Adrenal gland (tissue), 12 donors: Measurements from ENCODE around the gene MIEN1. TPM values are rescaled to one million over a fixed set of nuclear protein-coding genes. Genes with fewer than 3 reads are reported as not detected.

Source experiments
- DNase-seq, 7 donors: peaks; one replicate each; pipeline ENCODE4 v3.0.0-alpha.2; 2019 to 2020
- H3K27ac ChIP-seq, 5 donors: fragments of 200-600 bp; sonication (generic) in 4 of 5; 1 replicate in 3 of 5; 2 replicates in 2 of 5; pipeline versions ENCODE4 v1.5.1 to v1.8.0; 2016 to 2020; ENCODE audit warnings: mild to moderate bottlenecking in 1 of 5
- H3K27me3 ChIP-seq: fragments of 200-600 bp; 2 replicates; pipeline ENCODE4 v1.8.0; 2021
- H3K36me3 ChIP-seq, 2 donors: fragments of 200-600 bp; replicated peaks in 1 of 2; 1 replicate in 1 of 2; 2 replicates in 1 of 2; pipeline versions ENCODE4 v1.5.1 to v1.8.0; 2018 to 2022
- H3K4me1 ChIP-seq, 2 donors: fragments of 200-600 bp; replicated peaks in 1 of 2; 1 replicate in 1 of 2; 2 replicates in 1 of 2; pipeline versions ENCODE4 v1.5.1 to v1.8.0; 2018 to 2021
- H3K4me3 ChIP-seq, 4 donors: fragments of 200-600 bp; sonication (generic) in 3 of 4; one replicate each; pipeline ENCODE4 v1.5.1; 2016 to 2018
- H3K9me3 ChIP-seq, 3 donors: fragments of 200-600 bp; sonication (generic) in 1 of 3; replicated peaks in 1 of 3; 1 replicate in 2 of 3; 2 replicates in 1 of 3; pipeline versions ENCODE4 v1.5.1 to v1.8.0; 2016 to 2021
- CTCF ChIP-seq, 6 experiments: fragments of 450-650 bp in 4 of 6; fragments of 200-600 bp in 2 of 6; sonication (generic) in 1 of 6; IDR thresholded peaks; 1 replicate in 5 of 6; 2 replicates in 1 of 6; pipeline versions ENCODE4 v1.5.1 to v1.8.0; 2016 to 2021; ENCODE audit warnings: antibody characterized with exemption in 6 of 6, mild to moderate bottlenecking in 2 of 6, moderate library complexity in 1 of 6
- POLR2A ChIP-seq, 2 donors: fragments of 450-650 bp; IDR thresholded peaks; one replicate each; pipeline ENCODE4 v1.6.1; 2017; ENCODE audit warnings: antibody characterized with exemption in 2 of 2, mild to moderate bottlenecking in 2 of 2, moderate library complexity in 1 of 2
- WGBS, 4 donors: extraction: QIAGEN DNeasy Blood & Tissue Kit in 2 of 4; methylation state at CpG; one replicate each; pipeline versions ENCODE4 v1.1.5 to v1.1.7; 2013 to 2017; 5-methylcytosine and 5-hydroxymethylcytosine counted together
- intact Hi-C, 2 donors: fragments of 100-400 bp; cut with DNase I; formaldehyde crosslinking; loops; one replicate each; pipeline versions ENCODE4 v1.14.1 to v1.15.0; 2022 to 2023
- polyA plus RNA-seq, 3 donors: library from polyadenylated mRNA; stranded (reverse); fragments of 200-250 nt in 2 of 3; fragments of 350-450 nt in 1 of 3; fragmentation: Illumina TruSeq in 1 of 3; extraction: RNeasy Lipid Tissue Mini Kit (QIAGEN cat#74804) in 1 of 3; gene quantifications; one replicate each; pipeline ENCODE4 v1.2.3, GENCODE V29; 2013 to 2014
- total RNA-seq, 9 donors: library from RNA; depleted of rRNA in 4 of 9; stranded (reverse); fragments of >200 nt in 4 of 9; fragments of 120-200 nt in 1 of 9; fragmentation: NEBNext Ultra II Directional in 1 of 9; extraction: Animal tissue kit (Norgen Biotek cat#: 25700) in 1 of 9; gene quantifications; one replicate each; pipeline versions ENCODE4 v1.1.0 to v1.2.4, GENCODE V29; 2013 to 2023
- donor health status: healthy with polysubstance abuse.
- donor health status: Bipolar disorder and iron deficiency.
- donor health status: DM: yes; HTN: yes; CAD: no.
- donor health status: DM: no; HTN: no; CAD: no.
- donor health status: DM: no; HTN: no; CAD: no.
- donor health status: DM: yes; HTN: yes; CAD: no.

Gene MIEN1
- total and polyA plus RNA-seq, 12 donors, result 41.9 to 210 (median 51.0) TPM

- Histone ChIP-seq H3K4me1 (no peaks in the 10 kb centered on the region), H3K9me3 (no peaks in the 10 kb centered on the region), H3K4me3 (no peak overlapping the region), H3K27ac (no peak overlapping the region), H3K27me3 (no peaks in the 10 kb centered on the region), H3K36me3 (no peaks in the 10 kb centered on the region)
- DNase-seq, result no peak
- intact Hi-C loops, result no loop called here
- no peak for TF ChIP-seq CTCF (IDR thresholded peaks at IDR 0.05)
- 77 to 88% (median 78%) methylated on average over 17 to 34 of the region's 34 CpGs for WGBS, 4 donors
Observed at GRCh38 chr17:39722965-39723848, 7.1 kb downstream of the MIEN1 start.

DNA sequence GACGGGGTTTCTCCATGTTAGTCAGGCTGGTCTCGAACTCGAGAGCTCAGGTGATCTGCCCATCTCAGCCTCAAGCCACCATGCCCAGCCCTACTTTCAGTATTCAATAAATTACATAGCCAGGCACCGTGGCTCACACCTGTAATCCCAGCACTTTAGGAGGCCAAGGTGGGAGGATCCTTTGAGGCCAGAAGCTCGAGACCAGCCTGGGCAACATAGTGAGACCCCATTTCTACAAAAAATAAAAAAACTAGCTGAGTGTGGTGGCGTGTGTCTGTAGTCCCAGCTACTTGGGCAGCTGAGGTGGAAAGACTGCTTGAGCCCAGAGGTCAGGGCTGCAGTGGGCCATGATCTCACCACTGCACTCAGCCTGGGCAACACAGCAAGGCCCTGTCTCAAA lies 8.2 kb downstream of the MIEN1 start:
- DNase-seq, result no peak
- Histone ChIP-seq H3K27me3 (no peaks in the 10 kb centered on the region), H3K4me3 (no peak overlapping the region), H3K9me3 (no peaks in the 10 kb centered on the region), H3K27ac (no peak overlapping the region), H3K36me3 (no peaks in the 10 kb centered on the region), H3K4me1 (no peaks in the 10 kb centered on the region)
- TF ChIP-seq POLR2A (IDR thresholded peaks at IDR 0.05) (no peak), CTCF (IDR thresholded peaks at IDR 0.05) (no peak)
- intact Hi-C loops, result no loop called here
- WGBS, 4 donors, result 93 to 95% (median 95%) methylated on average over 6 of the region's 6 CpGs

DNA sequence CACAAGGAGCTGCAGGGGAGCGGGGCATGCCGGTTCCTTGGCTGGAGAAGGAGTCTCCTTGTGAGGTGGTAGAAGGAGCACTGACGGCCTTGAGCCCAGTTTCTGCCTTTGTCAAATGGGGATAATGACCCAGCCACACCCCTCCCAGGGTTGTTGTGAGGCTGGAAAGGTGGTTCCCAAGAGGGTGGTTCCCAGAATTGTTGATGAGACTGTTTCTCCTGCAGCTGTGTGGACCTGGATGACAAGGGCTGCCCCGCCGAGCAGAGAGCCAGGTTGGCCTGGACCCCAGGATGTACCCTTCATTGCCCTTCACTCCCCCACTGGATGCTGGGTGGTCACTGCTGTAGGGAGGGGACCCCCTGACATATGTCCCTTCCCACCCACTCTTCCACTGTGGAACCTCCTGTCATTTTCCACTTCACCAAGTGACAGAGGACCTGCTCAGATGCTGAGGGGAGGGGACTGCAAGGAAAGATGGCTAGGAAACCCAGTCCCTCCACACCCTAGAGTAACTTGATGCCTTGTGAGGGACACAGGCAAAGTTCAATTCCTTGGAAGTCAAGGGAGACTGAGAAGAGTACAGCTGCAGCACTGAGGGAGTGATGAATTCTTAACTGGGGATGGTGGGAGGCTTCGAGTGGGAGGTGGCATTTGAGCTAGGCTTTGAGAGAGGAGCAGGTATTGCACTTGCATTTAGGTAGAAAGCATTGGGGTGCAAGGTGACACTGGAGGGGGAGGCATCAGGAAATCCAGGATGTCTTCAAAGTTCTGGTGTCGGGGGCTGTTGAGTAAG lies 10.6 kb downstream of the MIEN1 start:
- H3K4me1 ChIP-seq, result no peaks in the 10 kb centered on the region
- no peaks in the 10 kb centered on the region for H3K9me3 ChIP-seq
- H3K4me3 ChIP-seq, result no peak overlapping the region
- no peaks in the 10 kb centered on the region for H3K36me3 ChIP-seq
- intact Hi-C loops, result no loop called here
- WGBS, 4 donors, result 88 to 93% (median 91%) methylated on average over 5 to 7 of the region's 7 CpGs
- no peak overlapping the region for H3K27ac ChIP-seq
- H3K27me3 ChIP-seq, result no peaks in the 10 kb centered on the region
- TF ChIP-seq CTCF (IDR thresholded peaks at IDR 0.05) (no peak), POLR2A (IDR thresholded peaks at IDR 0.05) (no peak)
- DNase-seq, result no peak

DNA sequence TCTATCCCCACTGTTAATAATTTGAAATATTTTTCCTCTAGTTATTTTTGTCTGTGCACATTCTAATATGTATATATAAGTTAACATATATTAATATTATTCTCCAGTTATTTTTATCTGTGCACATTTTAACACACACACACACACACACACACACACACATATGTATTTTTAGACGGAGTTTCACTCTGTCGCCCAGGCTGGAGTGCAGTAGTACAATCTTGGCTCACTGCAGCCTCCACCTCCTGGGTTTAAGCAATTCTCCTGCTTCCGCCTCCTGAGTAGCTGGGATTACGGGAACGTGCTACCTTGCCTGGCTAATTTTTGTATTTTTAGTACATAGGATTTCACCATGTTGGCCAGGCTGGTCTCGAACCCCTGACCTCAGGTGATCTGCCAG lies 12.7 kb downstream of the MIEN1 start:
- Histone ChIP-seq H3K4me3 (no peak overlapping the region), H3K27me3 (no peaks in the 10 kb centered on the region), H3K27ac (no peak overlapping the region), H3K36me3 (no peaks in the 10 kb centered on the region), H3K9me3 (no peaks in the 10 kb centered on the region), H3K4me1 (no peaks in the 10 kb centered on the region)
- 85 to 88% (median 87%) methylated on average over 6 of the region's 6 CpGs for WGBS, 4 donors
- no peak for TF ChIP-seq POLR2A (IDR thresholded peaks at IDR 0.05)
- no peak for TF ChIP-seq CTCF (IDR thresholded peaks at IDR 0.05)
- no peak for DNase-seq
- intact Hi-C loops, result no loop called here
